ENCODE data around the gene RABGAP1.

The RABGAP1 gene

DNA sequence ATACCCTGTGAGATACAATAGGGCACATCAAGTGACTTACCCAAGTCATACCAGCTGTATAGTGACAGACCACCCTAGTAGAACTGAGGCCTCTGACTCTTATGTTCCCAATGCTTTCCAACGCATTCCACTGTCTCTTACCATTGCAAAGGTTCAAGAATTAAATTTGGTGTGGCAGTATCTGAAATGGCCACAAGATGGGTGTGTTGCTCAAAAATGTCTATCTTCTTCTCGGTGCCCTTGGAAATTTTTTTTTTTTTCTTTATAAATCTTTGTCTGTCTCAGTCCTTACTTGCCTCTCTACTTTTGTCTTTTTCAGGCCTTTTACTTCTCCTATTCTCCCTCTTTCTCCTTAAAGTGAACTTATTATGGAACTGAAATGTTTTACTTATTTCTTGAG, 141.0 kb downstream of the RABGAP1 start:
- DNase-seq (ENCODE audit: low read depth), result no peak

DNA sequence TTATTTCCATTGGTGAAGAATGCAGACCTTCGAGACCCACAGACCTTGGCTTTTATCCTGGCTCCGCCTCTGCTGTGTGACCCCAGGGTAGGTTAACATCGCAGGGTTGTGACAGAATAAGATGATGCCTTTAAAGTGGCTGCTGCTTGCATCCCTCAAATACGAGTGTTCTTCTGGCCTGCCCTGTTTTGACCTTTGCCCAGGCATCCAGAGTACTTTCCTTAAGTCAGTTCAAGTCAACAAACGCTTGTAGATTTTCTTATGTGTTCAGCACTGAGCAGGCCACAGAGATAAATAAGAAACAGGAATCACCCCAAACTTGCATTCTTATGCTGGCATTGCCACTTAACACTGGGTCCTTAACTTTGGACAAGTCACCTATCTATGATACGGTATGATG, 142.9 kb downstream of the RABGAP1 start:
- DNase-seq (ENCODE audit: low read depth), result no peak

DNA sequence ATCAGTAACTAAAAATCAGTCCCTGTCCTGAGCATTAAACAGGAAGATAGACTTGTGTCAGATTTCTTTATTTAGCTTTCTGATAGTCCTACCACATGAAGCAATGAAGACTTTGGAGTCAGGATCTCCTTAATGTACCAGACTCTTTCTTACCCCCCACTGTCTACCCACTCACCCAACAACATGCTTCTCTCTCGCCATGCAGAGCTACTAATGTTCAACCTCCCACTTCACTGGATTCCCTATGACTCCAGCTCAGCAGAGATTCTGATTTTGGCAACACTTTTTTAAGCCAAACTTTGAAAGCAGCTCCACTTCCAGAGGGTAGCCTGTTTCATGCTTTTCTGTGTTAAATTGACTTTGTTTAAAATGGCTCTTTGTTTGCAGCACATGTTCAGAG, 143.4 kb downstream of the RABGAP1 start:
- no peak for DNase-seq (ENCODE audit: low read depth)

DNA sequence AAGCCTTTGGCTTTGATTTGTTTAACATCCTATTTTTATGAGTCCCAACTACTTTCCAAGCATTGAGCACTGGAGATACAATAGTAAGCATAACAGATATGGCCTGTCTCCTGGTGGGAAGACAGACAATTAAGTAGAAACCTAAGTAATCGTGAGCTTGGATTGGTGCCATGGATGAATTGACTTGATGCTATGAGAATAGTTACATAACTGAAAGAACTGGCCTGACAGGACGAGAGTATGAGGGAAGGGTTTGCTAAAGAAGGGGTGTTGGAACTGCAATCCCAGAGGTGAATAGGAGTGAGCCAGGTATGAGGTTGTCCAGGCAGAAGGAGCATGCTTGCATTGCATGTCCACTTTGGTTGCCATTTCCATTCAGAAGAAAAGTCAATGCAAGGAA, 145.1 kb downstream of the RABGAP1 start:
- no peak for DNase-seq (ENCODE audit: low read depth)

DNA sequence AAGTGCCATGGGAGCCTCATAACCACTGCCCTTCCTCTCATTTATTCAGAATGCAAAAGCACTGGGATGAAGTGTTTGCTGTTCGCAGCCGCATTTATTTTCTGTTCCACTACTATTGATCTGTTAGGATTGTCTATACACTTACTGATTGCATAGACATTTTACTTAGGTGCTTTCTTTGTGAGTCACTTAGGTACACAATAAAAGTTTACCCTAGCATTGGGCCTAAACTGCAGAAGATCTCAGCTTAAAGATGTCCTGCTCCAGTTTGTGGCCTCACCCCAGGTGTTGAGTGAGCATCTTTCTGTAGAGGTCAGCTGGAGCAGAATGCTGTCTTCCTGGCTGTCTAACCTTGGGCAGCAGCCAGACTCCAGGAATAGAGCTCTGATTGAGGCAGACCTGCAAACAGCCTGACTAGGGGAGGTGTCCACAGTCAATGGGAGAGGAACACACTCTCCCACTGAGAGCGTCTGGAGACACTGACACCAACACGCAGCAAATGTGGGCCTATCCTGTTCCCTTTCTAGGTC, 146.6 kb downstream of the RABGAP1 start:
- no peak for DNase-seq (ENCODE audit: low read depth)

GRCh38 chr9:123089040-123089439, 148.2 kb downstream of the RABGAP1 start:
- no peak for DNase-seq (ENCODE audit: low read depth)

- DNase-seq (ENCODE audit: low read depth), result no peak
Observed at GRCh38 chr9:123089790-123090189, 149.0 kb downstream of the RABGAP1 start.

- DNase-seq (ENCODE audit: low read depth), result no peak
Observed at GRCh38 chr9:123090198-123090896, 149.5 kb downstream of the RABGAP1 start.

- DNase-seq (ENCODE audit: low read depth), result no peak
Observed at GRCh38 chr9:123090956-123091355, 150.1 kb downstream of the RABGAP1 start.

- no peak for DNase-seq (ENCODE audit: low read depth)
Observed at GRCh38 chr9:123091459-123091858, 150.6 kb downstream of the RABGAP1 start.

DNA sequence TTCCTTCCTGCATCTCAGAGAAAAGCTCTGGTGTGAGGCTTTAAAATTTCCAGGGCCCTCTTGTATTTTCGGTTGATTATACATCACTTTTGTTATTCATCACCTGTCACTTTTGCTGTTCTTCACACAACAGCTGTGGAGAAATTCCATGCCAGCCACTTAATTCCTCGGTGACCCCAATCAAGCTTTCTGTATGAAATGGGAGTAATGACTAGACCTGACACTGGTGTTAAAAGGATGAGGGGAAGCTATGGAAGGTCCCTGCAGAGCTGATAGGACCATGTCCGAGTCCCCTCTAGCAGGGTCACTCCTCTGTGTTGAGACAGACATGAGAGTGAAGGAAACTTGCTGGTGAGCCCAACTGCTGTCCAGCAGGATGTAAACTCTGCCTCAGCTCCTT, 152.3 kb downstream of the RABGAP1 start:
- DNase-seq (ENCODE audit: low read depth), result no peak

- DNase-seq (ENCODE audit: low read depth), result no peak
Observed at GRCh38 chr9:123096987-123097386, 156.2 kb downstream of the RABGAP1 start.

- no peak for DNase-seq (ENCODE audit: low read depth)
Observed at GRCh38 chr9:123097430-123098095, 156.7 kb downstream of the RABGAP1 start.

GRCh38 chr9:123098096-123098459, 157.3 kb downstream of the RABGAP1 start:
- no peak for DNase-seq (ENCODE audit: low read depth)

DNA sequence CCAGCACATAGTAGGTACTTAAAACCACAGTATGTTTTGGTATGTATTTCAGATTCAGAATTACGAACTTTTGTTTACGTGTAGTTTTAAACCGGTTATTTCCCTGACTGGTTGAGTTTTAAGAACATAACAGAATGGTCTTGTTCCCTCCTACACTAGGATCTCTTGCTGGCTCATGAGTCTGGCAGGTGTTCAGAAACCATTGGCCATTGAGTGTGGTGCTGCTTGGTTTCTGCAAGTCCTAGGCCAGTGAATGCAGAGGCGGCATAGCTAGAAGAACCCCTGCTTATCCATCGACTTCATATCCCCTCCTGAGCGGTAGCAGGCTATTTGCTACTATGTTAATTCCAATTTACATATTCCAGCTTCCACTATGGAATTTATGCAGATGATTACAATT, 158.2 kb downstream of the RABGAP1 start:
- no peak for DNase-seq (ENCODE audit: low read depth)

DNA sequence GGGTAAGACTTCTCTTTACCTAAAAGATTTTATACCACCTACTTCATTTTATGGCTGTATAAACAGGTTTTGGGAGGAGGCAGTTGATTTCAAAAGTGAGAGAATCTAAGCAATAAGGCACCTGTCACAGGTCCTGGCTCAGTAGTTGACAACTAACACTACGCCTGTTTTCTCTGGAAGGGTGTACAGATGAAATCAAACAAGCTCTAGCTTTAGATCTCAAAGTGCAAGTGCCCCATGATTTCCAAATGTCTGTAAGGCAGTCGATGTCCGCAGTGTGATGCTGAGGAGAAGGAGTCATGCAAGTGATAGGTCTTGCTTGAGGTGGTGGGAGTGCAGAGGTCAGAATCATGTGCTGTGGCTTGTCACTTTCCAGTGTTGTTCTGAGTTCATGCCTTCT, 158.7 kb downstream of the RABGAP1 start:
- DNase-seq (ENCODE audit: low read depth), result no peak

GRCh38 chr9:123102375-123103113, 161.7 kb downstream of the RABGAP1 start:
- DNase-seq (ENCODE audit: low read depth), result no peak

DNA sequence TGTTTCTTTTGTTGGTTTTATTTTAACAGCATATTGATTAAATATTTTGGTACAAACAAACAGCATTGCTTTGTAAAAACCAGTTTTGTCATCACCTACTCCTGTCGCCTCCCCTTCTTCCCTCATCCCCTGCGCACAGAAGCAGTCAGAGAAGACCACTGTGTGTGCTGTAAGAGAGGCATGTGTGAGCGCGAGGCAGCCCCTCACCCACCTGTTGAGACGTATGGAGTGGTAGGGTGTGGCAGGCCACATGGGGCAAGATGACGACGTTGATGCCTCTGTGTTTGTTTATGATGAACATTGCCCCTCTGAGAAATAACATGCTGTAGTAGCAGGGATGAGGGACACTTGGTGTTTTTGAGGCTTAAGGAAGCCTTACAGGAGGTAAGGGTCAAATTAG, 164.0 kb downstream of the RABGAP1 start:
- no peak for DNase-seq (ENCODE audit: low read depth)

- DNase-seq (ENCODE audit: low read depth), result no peak
Observed at GRCh38 chr9:123105490-123105889, 164.7 kb downstream of the RABGAP1 start.

DNA sequence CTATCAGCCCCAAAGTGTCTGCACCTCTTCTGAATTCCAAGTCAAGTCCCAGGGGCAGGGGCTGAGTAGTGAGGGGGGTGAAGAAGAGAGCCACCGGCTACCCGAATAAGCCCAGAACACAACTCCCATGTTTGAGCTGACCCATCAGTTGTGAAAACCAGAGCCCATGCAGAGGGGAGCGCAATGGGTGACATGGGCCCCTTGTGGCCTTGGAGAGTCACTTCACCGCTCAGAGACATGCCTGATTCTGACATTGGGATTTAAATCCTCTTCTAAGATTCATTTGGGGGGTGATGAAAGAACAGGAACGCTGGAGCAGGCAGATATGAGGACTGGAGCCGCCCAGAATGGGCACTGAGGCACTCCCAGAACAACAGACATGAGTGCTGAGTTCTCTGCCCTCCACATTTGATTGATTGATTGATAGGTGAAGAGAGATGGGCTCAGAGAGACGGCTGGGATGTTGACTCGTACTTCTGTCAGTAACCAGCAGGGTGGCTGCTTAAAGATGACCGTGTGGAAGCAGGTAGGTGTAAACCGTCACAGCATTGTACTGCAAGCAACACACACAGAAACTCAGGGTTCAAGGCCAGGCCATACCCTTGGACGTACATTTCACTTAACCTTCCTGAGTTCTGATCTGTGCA, 166.9 kb downstream of the RABGAP1 start:
- DNase-seq (ENCODE audit: low read depth), result no peak

DNA sequence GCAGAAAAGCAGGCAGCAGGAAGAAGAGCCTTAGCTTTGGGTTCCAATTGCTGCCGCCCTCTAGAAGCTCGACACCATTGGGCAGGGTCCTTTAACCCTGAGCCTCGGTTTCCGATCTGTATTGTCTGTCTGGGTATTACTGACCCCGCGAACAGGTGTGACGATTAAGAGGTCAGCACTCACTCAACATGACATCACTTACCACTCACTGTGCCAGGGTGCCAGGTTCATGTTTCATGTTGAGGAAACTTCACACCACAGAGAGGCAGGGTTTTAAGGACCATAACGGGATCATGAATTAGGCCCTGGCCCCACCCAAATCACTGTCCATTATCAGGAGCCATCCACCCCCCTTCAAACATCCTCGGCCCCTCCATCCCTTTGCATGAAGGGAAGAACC, 168.2 kb downstream of the RABGAP1 start:
- no peak for DNase-seq (ENCODE audit: low read depth)

DNA sequence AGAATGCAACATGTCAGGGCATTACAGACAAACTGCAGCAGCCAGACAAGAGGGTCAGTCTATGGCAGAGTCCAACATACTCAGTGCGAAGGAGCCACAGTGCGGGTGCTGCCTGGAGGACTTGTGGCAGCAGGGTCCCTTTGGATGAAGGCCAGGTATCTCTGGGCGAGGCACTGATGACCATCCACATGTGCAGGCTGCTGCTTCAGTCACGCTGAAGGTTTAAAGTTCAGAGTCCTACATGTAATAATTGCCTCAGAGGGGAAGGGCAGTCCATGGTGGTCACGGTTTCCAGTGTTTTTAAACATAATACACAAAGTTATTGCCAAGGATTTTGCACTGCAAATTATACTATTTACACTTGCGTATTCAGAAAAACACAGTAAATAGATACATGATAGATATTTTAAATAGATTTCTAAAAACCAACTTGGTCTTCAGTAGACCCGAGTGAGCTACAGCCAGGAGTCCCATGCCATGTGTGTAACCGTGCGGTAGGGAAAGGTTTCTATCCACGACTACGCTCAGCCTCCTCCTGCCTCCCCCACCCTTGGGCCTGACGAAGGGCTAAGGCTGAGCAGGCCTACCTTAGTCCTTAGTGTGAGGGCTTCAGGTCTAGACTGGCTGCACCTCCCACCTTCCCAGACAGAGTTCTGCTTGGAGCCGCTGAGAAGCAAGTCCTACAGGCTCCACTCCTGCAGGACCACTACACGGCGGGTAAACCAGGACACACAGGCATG, 168.9 kb downstream of the RABGAP1 start:
- DNase-seq (ENCODE audit: low read depth), result no peak
